OCI-LY3 (cell line): ENCODE data around the gene SEC14L3.

Experiments
- H2AFZ ChIP-seq: fragments of 200-600, 300-600 bp; shearing (Covaris generic); 2 replicates; pipeline ENCODE4 v1.6.0; 2014; ENCODE audit warnings: antibody characterized with exemption, low read depth, low read length
- H3K27ac ChIP-seq: fragments of 200-600, 300-600 bp; sonication (generic); 2 replicates; pipeline ENCODE4 v1.5.1; 2014; ENCODE audit warnings: mild to moderate bottlenecking, low read length, moderate library complexity, mixed read lengths
- H3K27me3 ChIP-seq: fragments of 200-600, 300-600 bp; sonication (generic); 2 replicates; pipeline ENCODE4 v1.6.1; 2014; ENCODE audit warnings: low read depth, low read length, mixed read lengths
- H3K36me3 ChIP-seq: fragments of 200-600, 300-600 bp; sonication (generic); replicated peaks from 2 replicates; pipeline ENCODE3; 2014; ENCODE audit warnings: low read depth, low read length, mixed read lengths
- H3K4me1 ChIP-seq: fragments of 300-600, 200-600 bp; sonication (generic); 2 replicates; pipeline ENCODE4 v1.6.1; 2014; ENCODE audit warnings: low read length, mixed read lengths
- H3K4me2 ChIP-seq: fragments of 200-600, 300-600 bp; sonication (generic); 2 replicates; pipeline ENCODE4 v1.6.1; 2014; ENCODE audit warnings: low read length, mixed read lengths
- H3K4me3 ChIP-seq: fragments of 300-600, 200-600 bp; sonication (generic); 2 replicates; pipeline ENCODE4 v1.5.1; 2014; ENCODE audit warnings: antibody characterized with exemption, mild to moderate bottlenecking, low read length, moderate library complexity
- H3K79me2 ChIP-seq: fragments of 300-600, 200-600 bp; shearing (Covaris generic); 2 replicates; pipeline ENCODE4 v1.6.1; 2014; ENCODE audit warnings: mild to moderate bottlenecking, low read length, mixed read lengths
- H3K9ac ChIP-seq: fragments of 300-600, 200-600 bp; shearing (Covaris generic); 2 replicates; pipeline ENCODE4 v1.6.0; 2014; ENCODE audit warnings: mild to moderate bottlenecking, low read length, moderate library complexity
- H3K9me3 ChIP-seq: fragments of 200-600, 300-600 bp; shearing (Covaris generic); 2 replicates; pipeline ENCODE4 v1.6.1; 2014; ENCODE audit warnings: low read length, mixed read lengths; ENCODE audit not compliant: insufficient read depth
- H4K20me1 ChIP-seq: fragments of 200-600, 300-600 bp; sonication (generic); 2 replicates; pipeline ENCODE4 v1.6.1; 2016; ENCODE audit warnings: low read length, mixed read lengths; ENCODE audit not compliant: insufficient read depth
- EZH2phosphoT487 ChIP-seq: fragments of 200-600 bp; shearing (Covaris generic); IDR thresholded peaks from 2 replicates; pipeline ENCODE4 v1.6.1; 2018; ENCODE audit warnings: antibody characterized with exemption, mixed run types, low read depth
- TF ChIP-seq, protein P1 (sequence below): fragments of 200-600, 300-600 bp; sonication (generic); IDR thresholded peaks from 2 replicates; pipeline ENCODE4 v1.5.1; 2014; ENCODE audit warnings: antibody characterized with exemption, low read length, low read depth

The SEC14L3 gene

DNA sequence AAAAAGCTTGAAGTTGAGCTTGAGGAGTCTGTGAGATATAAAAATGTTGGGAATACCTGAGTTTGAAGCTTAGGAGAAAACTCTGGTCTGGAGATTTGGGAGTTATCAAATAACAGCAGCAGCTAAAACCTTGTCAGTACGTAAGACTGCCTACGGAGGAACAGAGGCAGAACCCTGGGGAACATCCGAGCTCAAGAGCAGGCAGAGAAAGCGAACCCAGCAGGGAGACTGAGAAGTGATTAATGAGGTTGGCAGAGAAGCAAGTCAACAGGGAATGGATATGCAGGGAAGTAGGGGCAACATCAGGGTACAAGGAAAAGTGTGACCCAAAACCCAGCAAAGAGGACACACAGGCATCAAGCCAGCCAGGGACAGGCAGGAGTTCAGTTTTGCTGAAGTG lies 58.8 kb downstream of the SEC14L3 start:
- Histone ChIP-seq H3K36me3 (peaks cover 54% of the 10 kb centered on the region), H3K9me3 (no peaks in the 10 kb centered on the region), H3K27me3 (no peaks in the 10 kb centered on the region), H3K27ac (no peak overlapping the region), H3K9ac (no peak overlapping the region), H3K4me2 (no peak overlapping the region), H4K20me1 (peaks cover 3% of the 10 kb centered on the region; the same call in 1 of the 2 replicates), H3K79me2 (no peaks in the 10 kb centered on the region), H3K4me1 (no peaks in the 10 kb centered on the region), H3K4me3 (no peak overlapping the region), H2AFZ (no peak overlapping the region)
- no peak for TF ChIP-seq EZH2phosphoT487
- TF ChIP-seq, protein P1, sequence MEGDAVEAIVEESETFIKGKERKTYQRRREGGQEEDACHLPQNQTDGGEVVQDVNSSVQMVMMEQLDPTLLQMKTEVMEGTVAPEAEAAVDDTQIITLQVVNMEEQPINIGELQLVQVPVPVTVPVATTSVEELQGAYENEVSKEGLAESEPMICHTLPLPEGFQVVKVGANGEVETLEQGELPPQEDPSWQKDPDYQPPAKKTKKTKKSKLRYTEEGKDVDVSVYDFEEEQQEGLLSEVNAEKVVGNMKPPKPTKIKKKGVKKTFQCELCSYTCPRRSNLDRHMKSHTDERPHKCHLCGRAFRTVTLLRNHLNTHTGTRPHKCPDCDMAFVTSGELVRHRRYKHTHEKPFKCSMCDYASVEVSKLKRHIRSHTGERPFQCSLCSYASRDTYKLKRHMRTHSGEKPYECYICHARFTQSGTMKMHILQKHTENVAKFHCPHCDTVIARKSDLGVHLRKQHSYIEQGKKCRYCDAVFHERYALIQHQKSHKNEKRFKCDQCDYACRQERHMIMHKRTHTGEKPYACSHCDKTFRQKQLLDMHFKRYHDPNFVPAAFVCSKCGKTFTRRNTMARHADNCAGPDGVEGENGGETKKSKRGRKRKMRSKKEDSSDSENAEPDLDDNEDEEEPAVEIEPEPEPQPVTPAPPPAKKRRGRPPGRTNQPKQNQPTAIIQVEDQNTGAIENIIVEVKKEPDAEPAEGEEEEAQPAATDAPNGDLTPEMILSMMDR: no peak

DNA sequence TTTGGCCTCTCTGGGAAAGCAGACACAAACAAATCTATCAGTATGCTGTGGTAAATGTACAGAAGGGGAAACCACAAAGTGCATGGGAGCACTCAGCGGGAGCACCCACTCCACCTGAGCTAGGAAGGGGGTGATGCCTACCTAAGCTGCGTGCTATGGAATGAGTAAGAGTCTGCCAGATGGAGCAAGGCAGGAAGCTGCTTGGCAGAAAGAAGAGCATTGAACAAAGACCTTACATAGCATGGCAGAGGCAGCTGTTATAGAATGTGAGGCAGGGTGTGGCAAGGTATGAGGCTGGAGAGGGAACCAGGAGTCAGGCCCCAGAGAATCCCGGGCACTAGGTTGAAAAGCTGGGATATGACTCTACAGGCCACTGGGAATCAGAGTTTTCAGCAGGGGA lies 60.0 kb downstream of the SEC14L3 start:
- Histone ChIP-seq H3K79me2 (no peaks in the 10 kb centered on the region), H3K9me3 (no peaks in the 10 kb centered on the region), H3K4me3 (no peak overlapping the region), H4K20me1 (peaks cover 3% of the 10 kb centered on the region; the same call in 1 of the 2 replicates), H3K9ac (no peak overlapping the region), H3K4me1 (no peaks in the 10 kb centered on the region), H3K27me3 (no peaks in the 10 kb centered on the region), H3K36me3 (peaks cover 54% of the 10 kb centered on the region), H3K4me2 (no peak overlapping the region), H3K27ac (no peak overlapping the region), H2AFZ (no peak overlapping the region)
- TF ChIP-seq, protein P1: no peak
- no peak for TF ChIP-seq EZH2phosphoT487
